GM12878 (cell line): ENCODE results near the gene CACNA1B. TPM values are rescaled to one million over a fixed set of nuclear protein-coding genes. Genes with fewer than 3 reads are reported as not detected.

ENCODE experiments used
- ATAC-seq: fragments of 200-7000 bp; cut with Tn5 transposase; 3 replicates; pipeline ENCODE4 v1.9.1; 2020; ENCODE audit warnings: mild to moderate bottlenecking, moderate library complexity
- BruUV-seq: library from RNA; stranded (reverse); fragments of 400-500 nt; replicated peaks from 2 replicates; lab custom pipeline; 2021; lab: Mats Ljungman, UMichigan
- CTCF ChIA-PET: fragments of 300-600 bp; sonication (Branson Sonifier 250); formaldehyde crosslinking; extraction: SDS; loops from one replicate; lab custom pipeline; 2021; ENCODE audit warnings: inconsistent platforms; lab: Yijun Ruan, JAX
- POLR2A ChIA-PET: fragments of 350-600 bp; formaldehyde crosslinking; extraction: SDS; loops from one replicate; lab custom pipeline; 2021; ENCODE audit warnings: inconsistent platforms; lab: Charles Lee
- RAD21 ChIA-PET: fragments of 300-600 bp; sonication (Branson Sonifier 250); formaldehyde crosslinking; loops from one replicate; lab custom pipeline; 2023; ENCODE audit warnings: antibody characterized with exemption; ENCODE audit not compliant: unreplicated experiment; lab: Charles Lee
- SMC1A ChIA-PET: fragments of 300-600 bp; sonication (Branson Sonifier 250); formaldehyde crosslinking; loops from one replicate; lab custom pipeline; 2023; ENCODE audit not compliant: unreplicated experiment, uncharacterized antibody; lab: Charles Lee
- DNase-seq: peaks from one replicate; pipeline ENCODE4 v3.0.0-alpha.2; 2011; ENCODE audit warnings: low read depth, low spot score
- FAIRE-seq: peaks from 3 replicates; lab custom pipeline; 2011; peaks lifted over from hg19 to GRCh38; lab: Jason Lieb, UNC
- H2AFZ ChIP-seq: 2 replicates; pipeline ENCODE4 v1.6.0; 2011; ENCODE audit warnings: low read depth, low read length, control low read depth; ENCODE audit not compliant: control insufficient read depth
- H3K27ac ChIP-seq: 2 replicates; pipeline ENCODE4 v1.5.1; 2011; ENCODE audit warnings: control low read depth; ENCODE audit not compliant: control insufficient read depth, insufficient read depth
- H3K27me3 ChIP-seq, 2 experiments: replicated peaks in 1 of 2; 2 replicates each; pipeline versions ENCODE4 v1.6.0 to v1.6.1; 2011; ENCODE audit warnings: low read length in 1 of 2; ENCODE audit not compliant: control insufficient read depth in 2 of 2, insufficient read depth in 2 of 2
- H3K36me3 ChIP-seq, 2 experiments: 2 replicates each; pipeline ENCODE4 v1.5.1; 2011; ENCODE audit warnings: low read length in 1 of 2; ENCODE audit not compliant: control insufficient read depth in 2 of 2, insufficient read depth in 2 of 2
- H3K4me1 ChIP-seq: 2 replicates; pipeline ENCODE4 v1.6.1; 2011; ENCODE audit warnings: mild to moderate bottlenecking, low read length, moderate library complexity, mixed read lengths; ENCODE audit not compliant: control insufficient read depth, insufficient read depth
- H3K4me2 ChIP-seq: 2 replicates; pipeline ENCODE4 v1.6.0; 2011; ENCODE audit warnings: control low read depth; ENCODE audit not compliant: control insufficient read depth, insufficient read depth
- H3K4me3 ChIP-seq: fragments of 200-600 bp; sonication (generic); 2 replicates; pipeline ENCODE4 v1.5.1; 2016
- H3K79me2 ChIP-seq: 2 replicates; pipeline ENCODE4 v1.6.0; 2011; ENCODE audit warnings: low read length; ENCODE audit not compliant: control insufficient read depth, insufficient read depth
- H3K9ac ChIP-seq: 2 replicates; pipeline ENCODE4 v1.8.0; 2011; ENCODE audit warnings: low read length, control low read depth, mixed read lengths; ENCODE audit not compliant: control insufficient read depth, insufficient read depth
- H3K9me3 ChIP-seq: replicated peaks from 3 replicates; pipeline ENCODE4 v1.5.1; 2011; ENCODE audit warnings: mild to moderate bottlenecking, low read length; ENCODE audit not compliant: control insufficient read depth, insufficient read depth
- H4K20me1 ChIP-seq: 2 replicates; pipeline ENCODE4 v1.6.0; 2011; ENCODE audit not compliant: control insufficient read depth, insufficient read depth
- BCL11A ChIP-seq: IDR thresholded peaks from 2 replicates; pipeline ENCODE4 v1.6.1; 2011; ENCODE audit warnings: low read depth, low read length
- MYB ChIP-seq: fragments of 150-350 bp; IDR thresholded peaks from 2 replicates; pipeline ENCODE4 v1.6.1; 2014; ENCODE audit warnings: mild to moderate bottlenecking, low read depth, low read length, borderline replicate concordance
- NBN ChIP-seq: fragments of 450-650 bp; IDR thresholded peaks from 2 replicates; pipeline ENCODE4 v1.6.1; 2016
- NFXL1 ChIP-seq: fragments of 450-650 bp; IDR thresholded peaks from 2 replicates; pipeline ENCODE4 v1.6.1; 2017; ENCODE audit warnings: antibody characterized with exemption, mild to moderate bottlenecking, borderline replicate concordance
- POU2F2 ChIP-seq: IDR thresholded peaks from 3 replicates; pipeline ENCODE4 v1.6.1; 2011; ENCODE audit warnings: low read depth, mild to moderate bottlenecking, low read length, borderline replicate concordance
- SIN3A ChIP-seq: IDR thresholded peaks from 2 replicates; pipeline ENCODE4 v1.6.1; 2012; ENCODE audit warnings: low read depth, low read length, improper control_type of control experiment
- WGBS: methylation state at CpG from one replicate; pipeline ENCODE4 v1.1.6; 2016; ENCODE audit warnings: low lambda C conversion rate; ENCODE audit not compliant: insufficient replicate concordance, insufficient coverage; ENCODE audit errors: missing lambda C conversion rate; 5-methylcytosine and 5-hydroxymethylcytosine counted together
- in situ Hi-C: fragments of 300-500 bp; cut with MboI; formaldehyde crosslinking; loops from 9 replicates; pipeline ENCODE4 v1.14.3; 2018; ENCODE audit warnings: mixed read lengths
- intact Hi-C: fragments of 100-400 bp; cut with micrococcal nuclease; formaldehyde crosslinking; loops from one replicate; pipeline ENCODE4 v1.14.2; 2022; ENCODE audit not compliant: unreplicated experiment
- polyA plus RNA-seq, 11 experiments: library from polyadenylated mRNA; depleted of rRNA in 4 of 11; unstranded in 6 of 11; stranded (reverse) in 5 of 11; fragments of >200 nt; fragmentation: Nextera tagmentation in 4 of 11; fragmentation: Illumina TruSeq in 1 of 11; extraction: Ambion mirVana in 4 of 11; extraction: Trizol in 1 of 11; gene quantifications; 1 replicate in 1 of 11; 2 replicates in 10 of 11; pipeline versions ENCODE4 v1.2.1 to v1.2.3, GENCODE V29; 2011 to 2016; ENCODE audit warnings: inconsistent platforms in 2 of 11, missing spikeins in 2 of 11, low read depth in 1 of 11
- total RNA-seq, 4 experiments: library from RNA; depleted of rRNA in 3 of 4; stranded (reverse); fragments of >200 nt in 3 of 4; fragmentation: Illumina TruSeq in 1 of 4; extraction: Trizol in 1 of 4; gene quantifications; 2 replicates each; pipeline versions ENCODE4 v1.2.1 to v1.2.3, GENCODE V29; 2013 to 2021
- TF ChIP-seq, protein P1 (sequence below): fragments of 450-650 bp; conservative IDR thresholded peaks from 2 replicates; pipeline ENCODE4 v1.6.1; 2017; ENCODE audit warnings: mild to moderate bottlenecking, moderate library complexity
- TF ChIP-seq, protein P2 (sequence below): IDR thresholded peaks from 2 replicates; pipeline ENCODE4 v1.6.1; 2012; ENCODE audit warnings: improper control_type of control experiment, low read depth, low read length; ENCODE audit not compliant: insufficient replicate concordance

The CACNA1B gene
- total and polyA plus RNA-seq, 10 of the 15 experiments (the other 5 are each of a cell fraction or from before 2014, with no cell fraction given): 0.01 to 0.03 (median 0.01) TPM; not detected in 7

GRCh38 chr9:138098116-138098907 is 220.7 kb downstream of the CACNA1B start:
- no peaks in the 10 kb centered on the region for H3K4me1 ChIP-seq
- no peak overlapping the region for H2AFZ ChIP-seq
- BruUV-seq: no TSS peak
- H3K79me2 ChIP-seq: no peaks in the 10 kb centered on the region
- POLR2A ChIA-PET: no interaction called here
- intact Hi-C loops: no loop called here
- H3K27me3 ChIP-seq: no peaks in the 10 kb centered on the region; a peak in 1 of 4 replicates
- no peak overlapping the region for H3K4me2 ChIP-seq
- no peak for ATAC-seq
- no peak overlapping the region for H3K4me3 ChIP-seq
- no peaks in the 10 kb centered on the region for H3K36me3 ChIP-seq
- RAD21 ChIA-PET: no interaction called here
- CTCF ChIA-PET: no interaction called here
- no peak for FAIRE-seq
- H3K9me3 ChIP-seq: no peaks in the 10 kb centered on the region
- DNase-seq: no peak
- H3K27ac ChIP-seq: no peak overlapping the region
- no peak for TF ChIP-seq POU2F2
- no peak for TF ChIP-seq MYB
- TF ChIP-seq, protein P1, sequence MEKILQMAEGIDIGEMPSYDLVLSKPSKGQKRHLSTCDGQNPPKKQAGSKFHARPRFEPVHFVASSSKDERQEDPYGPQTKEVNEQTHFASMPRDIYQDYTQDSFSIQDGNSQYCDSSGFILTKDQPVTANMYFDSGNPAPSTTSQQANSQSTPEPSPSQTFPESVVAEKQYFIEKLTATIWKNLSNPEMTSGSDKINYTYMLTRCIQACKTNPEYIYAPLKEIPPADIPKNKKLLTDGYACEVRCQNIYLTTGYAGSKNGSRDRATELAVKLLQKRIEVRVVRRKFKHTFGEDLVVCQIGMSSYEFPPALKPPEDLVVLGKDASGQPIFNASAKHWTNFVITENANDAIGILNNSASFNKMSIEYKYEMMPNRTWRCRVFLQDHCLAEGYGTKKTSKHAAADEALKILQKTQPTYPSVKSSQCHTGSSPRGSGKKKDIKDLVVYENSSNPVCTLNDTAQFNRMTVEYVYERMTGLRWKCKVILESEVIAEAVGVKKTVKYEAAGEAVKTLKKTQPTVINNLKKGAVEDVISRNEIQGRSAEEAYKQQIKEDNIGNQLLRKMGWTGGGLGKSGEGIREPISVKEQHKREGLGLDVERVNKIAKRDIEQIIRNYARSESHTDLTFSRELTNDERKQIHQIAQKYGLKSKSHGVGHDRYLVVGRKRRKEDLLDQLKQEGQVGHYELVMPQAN: no peak
- no peak for TF ChIP-seq SIN3A
- TF ChIP-seq NBN: no peak
- TF ChIP-seq NFXL1: no peak
- no peak for TF ChIP-seq BCL11A
- TF ChIP-seq, protein P2, sequence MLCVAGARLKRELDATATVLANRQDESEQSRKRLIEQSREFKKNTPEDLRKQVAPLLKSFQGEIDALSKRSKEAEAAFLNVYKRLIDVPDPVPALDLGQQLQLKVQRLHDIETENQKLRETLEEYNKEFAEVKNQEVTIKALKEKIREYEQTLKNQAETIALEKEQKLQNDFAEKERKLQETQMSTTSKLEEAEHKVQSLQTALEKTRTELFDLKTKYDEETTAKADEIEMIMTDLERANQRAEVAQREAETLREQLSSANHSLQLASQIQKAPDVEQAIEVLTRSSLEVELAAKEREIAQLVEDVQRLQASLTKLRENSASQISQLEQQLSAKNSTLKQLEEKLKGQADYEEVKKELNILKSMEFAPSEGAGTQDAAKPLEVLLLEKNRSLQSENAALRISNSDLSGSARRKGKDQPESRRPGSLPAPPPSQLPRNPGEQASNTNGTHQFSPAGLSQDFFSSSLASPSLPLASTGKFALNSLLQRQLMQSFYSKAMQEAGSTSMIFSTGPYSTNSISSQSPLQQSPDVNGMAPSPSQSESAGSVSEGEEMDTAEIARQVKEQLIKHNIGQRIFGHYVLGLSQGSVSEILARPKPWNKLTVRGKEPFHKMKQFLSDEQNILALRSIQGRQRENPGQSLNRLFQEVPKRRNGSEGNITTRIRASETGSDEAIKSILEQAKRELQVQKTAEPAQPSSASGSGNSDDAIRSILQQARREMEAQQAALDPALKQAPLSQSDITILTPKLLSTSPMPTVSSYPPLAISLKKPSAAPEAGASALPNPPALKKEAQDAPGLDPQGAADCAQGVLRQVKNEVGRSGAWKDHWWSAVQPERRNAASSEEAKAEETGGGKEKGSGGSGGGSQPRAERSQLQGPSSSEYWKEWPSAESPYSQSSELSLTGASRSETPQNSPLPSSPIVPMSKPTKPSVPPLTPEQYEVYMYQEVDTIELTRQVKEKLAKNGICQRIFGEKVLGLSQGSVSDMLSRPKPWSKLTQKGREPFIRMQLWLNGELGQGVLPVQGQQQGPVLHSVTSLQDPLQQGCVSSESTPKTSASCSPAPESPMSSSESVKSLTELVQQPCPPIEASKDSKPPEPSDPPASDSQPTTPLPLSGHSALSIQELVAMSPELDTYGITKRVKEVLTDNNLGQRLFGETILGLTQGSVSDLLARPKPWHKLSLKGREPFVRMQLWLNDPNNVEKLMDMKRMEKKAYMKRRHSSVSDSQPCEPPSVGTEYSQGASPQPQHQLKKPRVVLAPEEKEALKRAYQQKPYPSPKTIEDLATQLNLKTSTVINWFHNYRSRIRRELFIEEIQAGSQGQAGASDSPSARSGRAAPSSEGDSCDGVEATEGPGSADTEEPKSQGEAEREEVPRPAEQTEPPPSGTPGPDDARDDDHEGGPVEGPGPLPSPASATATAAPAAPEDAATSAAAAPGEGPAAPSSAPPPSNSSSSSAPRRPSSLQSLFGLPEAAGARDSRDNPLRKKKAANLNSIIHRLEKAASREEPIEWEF: no peak
- TF ChIP-seq, all 136 proteins: peak for 0
- Histone ChIP-seq H3K9ac (no peak overlapping the region), H4K20me1 (no peaks in the 10 kb centered on the region)
- WGBS: 41% methylated on average over 18 of the region's 18 CpGs
- in situ Hi-C loops: no loop called here
- SMC1A ChIA-PET: no interaction called here
